ENCODE results near the gene PSMB5.

PSMB5 gene

GRCh38 chr14:23053426-23053825 lies 18.7 kb upstream of the PSMB5 start:
- no peak overlapping the region for H3K27ac ChIP-seq (ENCODE audit: extremely low read depth, low read depth, low read length)
- ChIA-PET POLR2A (interaction anchor here (0.8 kb wide), 1 partner anchor 58 kb away, joined by 5 read pairs; no protein-coding TSS in a partner anchor), CTCF (interaction anchor here (0.9 to 16.2 kb wide), 3 partner anchors 24 to 81 kb away, joined by 3 to 469 read pairs (median 23); partner anchors contain the start of gene AJUBA)
- peaks cover 4% of the 10 kb centered on the region; the same call in 1 of the 2 replicates for H3K4me1 ChIP-seq (ENCODE audit: control insufficient read depth, insufficient read depth, low read length)
- no peak overlapping the region for H3K4me3 ChIP-seq (ENCODE audit: low read depth, low read length)
- H3K9me3 ChIP-seq (ENCODE audit: control insufficient read depth, insufficient read depth, low read depth, low read length), result no peaks in the 10 kb centered on the region
- H3K36me3 ChIP-seq (ENCODE audit: control insufficient read depth in 2 of 2, insufficient read depth in 1 of 2, low read length in 2 of 2), result peaks cover 0 to 60% of the 10 kb centered on the region in 2 experiments; a peak in 1 of 3 replicates
- no peak for TF ChIP-seq ZBTB21 (tag by site-specific recombination; IDR thresholded peaks at IDR 0.05)

DNA sequence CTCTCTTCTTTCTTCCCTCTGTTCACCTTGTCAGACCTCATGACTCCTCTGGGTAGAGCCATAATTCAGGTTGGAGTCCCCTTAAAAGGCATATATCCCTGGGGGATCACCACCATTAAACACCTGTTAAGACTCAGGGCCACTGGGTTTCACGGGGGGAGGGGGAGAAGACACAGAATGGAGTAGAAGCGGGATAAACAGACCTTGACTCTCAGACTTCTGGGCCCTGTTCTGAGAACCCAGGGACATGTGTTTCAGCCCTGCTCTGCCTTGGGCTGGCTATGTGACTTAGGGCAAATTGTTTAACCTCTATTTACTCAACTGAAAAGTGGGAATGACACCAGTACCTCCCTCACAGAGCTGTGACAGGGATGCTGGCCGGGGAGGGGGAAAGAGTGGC lies 18.0 kb upstream of the PSMB5 start:
- peaks cover 4% of the 10 kb centered on the region; the same call in 1 of the 2 replicates for H3K4me1 ChIP-seq (ENCODE audit: control insufficient read depth, insufficient read depth, low read length)
- peak; percentile 17; the same call in 1 of the 2 replicates for TF ChIP-seq SP2 (tag by site-specific recombination; IDR thresholded peaks at IDR 0.05)
- peak; percentile 78 for TF ChIP-seq ZNF341 (tag by site-specific recombination; IDR thresholded peaks at IDR 0.05; ENCODE audit: low read depth)
- TF ChIP-seq ZSCAN30 (tag by site-specific recombination; IDR thresholded peaks at IDR 0.05), result no peak
- TF ChIP-seq AEBP2 (tag by site-specific recombination; IDR thresholded peaks at IDR 0.05; ENCODE audit: borderline replicate concordance), result no peak
- TF ChIP-seq ZBTB20 (tag by site-specific recombination; IDR thresholded peaks at IDR 0.05), result peak; percentile 88
- peaks cover 0 to 62% of the 10 kb centered on the region in 2 experiments; a peak in 1 of 3 replicates for H3K36me3 ChIP-seq (ENCODE audit: control insufficient read depth in 2 of 2, insufficient read depth in 1 of 2, low read length in 2 of 2)
- H3K4me3 ChIP-seq (ENCODE audit: low read depth, low read length), result no peak overlapping the region
- no peaks in the 10 kb centered on the region for H3K9me3 ChIP-seq (ENCODE audit: control insufficient read depth, insufficient read depth, low read depth, low read length)
- no peak overlapping the region for H3K27ac ChIP-seq (ENCODE audit: extremely low read depth, low read depth, low read length)
- CTCF ChIA-PET, result interaction anchor here (4.8 to 16.2 kb wide), 2 partner anchors 64 to 80 kb away, joined by 23 to 469 read pairs; partner anchors contain the start of gene AJUBA
- POLR2A ChIA-PET, result no interaction called here

DNA sequence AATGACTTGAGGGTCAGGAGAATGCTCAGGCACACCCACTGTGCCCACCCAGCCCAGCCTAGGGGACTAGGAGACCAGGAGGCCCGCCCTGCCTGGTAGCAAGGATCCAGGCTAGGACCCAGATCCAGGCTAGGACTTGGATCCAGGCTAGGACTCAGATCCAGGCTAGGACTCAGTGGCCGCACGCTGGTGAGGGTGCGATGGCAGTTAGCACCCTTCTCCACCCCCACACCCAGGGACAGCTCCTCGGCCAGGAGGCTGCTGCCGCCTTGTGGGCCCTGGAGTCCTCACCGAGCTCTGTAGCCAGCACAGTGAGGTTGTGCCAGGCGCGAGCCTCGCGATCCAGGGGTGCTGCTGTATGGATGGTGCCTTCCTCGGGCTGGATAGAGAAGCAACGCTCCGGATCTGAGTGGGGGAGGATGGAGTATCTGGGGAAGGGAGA lies 17.5 kb upstream of the PSMB5 start:
- peaks cover 4% of the 10 kb centered on the region; the same call in 1 of the 2 replicates for H3K4me1 ChIP-seq (ENCODE audit: control insufficient read depth, insufficient read depth, low read length)
- H3K4me3 ChIP-seq (ENCODE audit: low read depth, low read length), result no peak overlapping the region
- ChIA-PET CTCF (interaction anchor here (4.8 to 16.2 kb wide), 2 partner anchors 63 to 79 kb away, joined by 23 to 469 read pairs; partner anchors contain the start of gene AJUBA), POLR2A (interaction anchor here (0.8 kb wide), 1 partner anchor 70 kb away, joined by 3 read pairs; the partner anchor contains the start of gene AJUBA)
- no peak overlapping the region for H3K27ac ChIP-seq (ENCODE audit: extremely low read depth, low read depth, low read length)
- peaks cover 0 to 62% of the 10 kb centered on the region in 2 experiments; a peak in 1 of 3 replicates for H3K36me3 ChIP-seq (ENCODE audit: control insufficient read depth in 2 of 2, insufficient read depth in 1 of 2, low read length in 2 of 2)
- H3K9me3 ChIP-seq (ENCODE audit: control insufficient read depth, insufficient read depth, low read depth, low read length), result no peaks in the 10 kb centered on the region
- TF ChIP-seq ZNF394 (tag by site-specific recombination; IDR thresholded peaks at IDR 0.05; ENCODE audit: borderline replicate concordance), result peak; percentile 59; the same call in 1 of the 2 replicates
- no peak for TF ChIP-seq ZSCAN30 (tag by site-specific recombination; IDR thresholded peaks at IDR 0.05)
- TF ChIP-seq ZNF350 (tag by site-specific recombination; IDR thresholded peaks at IDR 0.05), result no peak
- TF ChIP-seq ZNF521 (tag by site-specific recombination; IDR thresholded peaks at IDR 0.05), result no peak
- TF ChIP-seq ZBTB17 (tag by site-specific recombination; IDR thresholded peaks at IDR 0.05), result peak; percentile 67
- TF ChIP-seq ZBTB8A (tag by site-specific recombination; IDR thresholded peaks at IDR 0.05), result 0 out of 2 replicates have a peak, but pooled peaks have one; percentile 18
- TF ChIP-seq ZFHX2 (tag by site-specific recombination; conservative IDR thresholded peaks at IDR 0.05), result no peak
- TF ChIP-seq ZNF148 (tag by site-specific recombination; IDR thresholded peaks at IDR 0.05; ENCODE audit: borderline replicate concordance), result no peak
- TF ChIP-seq ZBTB11 (tag by site-specific recombination; conservative IDR thresholded peaks at IDR 0.05; ENCODE audit: low read depth), result no peak
- no peak for TF ChIP-seq ZNF530 (tag by site-specific recombination; IDR thresholded peaks at IDR 0.05; ENCODE audit: low read depth)
- no peak for TF ChIP-seq GLI4 (tag by site-specific recombination; IDR thresholded peaks at IDR 0.05)
- no peak for TF ChIP-seq ZNF514 (tag by site-specific recombination; IDR thresholded peaks at IDR 0.05)
- TF ChIP-seq, protein P1, sequence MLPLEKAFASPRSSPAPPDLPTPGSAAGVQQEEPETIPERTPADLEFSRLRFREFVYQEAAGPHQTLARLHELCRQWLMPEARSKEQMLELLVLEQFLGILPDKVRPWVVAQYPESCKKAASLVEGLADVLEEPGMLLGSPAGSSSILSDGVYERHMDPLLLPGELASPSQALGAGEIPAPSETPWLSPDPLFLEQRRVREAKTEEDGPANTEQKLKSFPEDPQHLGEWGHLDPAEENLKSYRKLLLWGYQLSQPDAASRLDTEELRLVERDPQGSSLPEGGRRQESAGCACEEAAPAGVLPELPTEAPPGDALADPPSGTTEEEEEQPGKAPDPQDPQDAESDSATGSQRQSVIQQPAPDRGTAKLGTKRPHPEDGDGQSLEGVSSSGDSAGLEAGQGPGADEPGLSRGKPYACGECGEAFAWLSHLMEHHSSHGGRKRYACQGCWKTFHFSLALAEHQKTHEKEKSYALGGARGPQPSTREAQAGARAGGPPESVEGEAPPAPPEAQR (tag by site-specific recombination; IDR thresholded peaks at IDR 0.05), result no peak
- peak; percentile 60; the same call in 1 of the 2 replicates for TF ChIP-seq ZNF561 (tag by site-specific recombination; IDR thresholded peaks at IDR 0.05; ENCODE audit: borderline replicate concordance)

Measured in HEK293 (cell line).